Islet precursor cell (in vitro differentiated cells): ENCODE results near the gene TRIM34.
"Not testable (repeated sequence)": the region's sequence is repeated elsewhere in the genome, so short reads cannot be mapped to it uniquely, and the experiment has no call there.

Experiments used
- DNase-seq: peaks from one replicate; pipeline ENCODE4 v3.0.0-alpha.2; 2018

Gene TRIM34

DNA sequence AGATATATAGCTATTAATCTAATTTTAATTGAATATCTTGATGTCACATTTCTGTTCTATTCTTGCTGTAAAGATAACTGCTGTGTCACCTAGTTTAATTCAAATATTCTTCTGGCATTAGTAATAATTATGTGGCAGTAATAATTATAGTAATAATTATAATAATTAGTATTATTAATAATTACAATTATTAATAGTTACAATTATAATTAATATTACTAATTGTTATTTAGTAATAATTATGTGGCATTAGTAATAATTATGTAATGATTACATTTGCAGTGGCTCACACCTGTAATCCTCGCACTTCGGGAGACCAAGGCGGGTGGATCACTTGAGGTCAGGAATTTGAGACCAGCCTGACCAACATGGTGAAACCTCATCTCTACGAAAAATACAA, 61.6 kb downstream of the TRIM34 start:
- no peak for DNase-seq

DNA sequence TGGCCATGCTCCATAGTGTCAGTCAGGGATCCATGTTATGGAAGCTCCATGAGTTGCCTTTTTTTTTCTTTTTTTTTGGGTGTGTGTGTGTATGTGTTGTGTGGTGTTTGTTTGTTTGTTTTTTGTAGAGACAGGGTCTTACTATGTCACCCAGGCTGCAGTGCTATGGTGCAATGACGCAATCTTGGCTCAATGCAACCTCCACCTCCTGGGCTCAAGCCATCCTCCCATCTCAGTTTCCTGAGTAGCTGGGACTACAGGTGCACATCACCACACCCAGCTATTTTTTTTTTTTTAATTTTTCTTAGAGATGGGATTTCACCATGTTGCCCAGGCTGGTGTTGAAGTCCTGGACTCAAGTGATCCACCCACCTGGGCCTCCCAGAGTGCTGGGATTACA, 63.7 kb downstream of the TRIM34 start:
- DNase-seq: no peak

DNA sequence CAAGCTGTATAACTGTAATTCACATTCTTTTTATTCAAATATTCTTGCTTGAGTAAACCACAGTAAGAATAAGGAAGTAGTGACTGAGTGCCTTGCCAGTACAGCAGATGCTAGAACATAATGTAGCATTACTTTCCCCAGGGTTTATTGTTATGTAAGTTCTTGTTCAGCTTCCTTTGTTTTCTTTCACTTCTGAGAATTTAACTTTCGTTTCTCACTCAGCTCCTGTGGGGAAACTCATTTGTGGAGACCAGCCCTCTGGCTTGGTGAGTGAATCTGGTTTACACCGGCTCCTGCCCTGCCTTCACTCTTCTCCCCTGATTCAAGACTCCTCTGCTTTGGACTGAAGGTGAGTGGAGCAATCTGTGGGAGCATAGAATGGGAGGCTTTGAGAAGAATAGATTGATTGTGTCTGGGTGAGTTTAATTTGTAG, 64.8 kb downstream of the TRIM34 start, which contains the start of gene TRIM22:
TSS of gene TRIM22 (plus strand) at position 240 of the 433 bp plus-strand sequence. CDS start 6,443 bp downstream, outside the sequence.
- no peak for DNase-seq

DNA sequence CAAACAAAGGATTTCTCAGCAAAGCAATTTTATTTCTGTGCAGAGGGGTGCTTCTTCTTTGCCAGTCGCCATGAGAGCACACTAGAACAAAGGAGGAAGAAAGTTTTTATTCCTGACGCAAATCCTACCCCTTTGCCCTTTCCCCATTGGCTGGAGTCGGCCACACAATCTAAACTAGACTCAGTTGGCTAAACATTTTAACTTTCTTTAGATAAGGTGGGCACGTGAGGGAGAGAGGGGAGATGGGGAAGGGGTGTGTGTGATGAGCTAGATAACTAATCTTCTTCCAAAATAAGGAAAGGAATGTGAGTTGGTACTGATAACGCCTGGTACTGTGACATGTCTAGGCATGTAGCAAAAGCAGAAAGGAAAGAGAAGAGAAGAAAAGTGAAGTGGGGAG, 65.4 kb downstream of the TRIM34 start:
- DNase-seq: no peak

DNA sequence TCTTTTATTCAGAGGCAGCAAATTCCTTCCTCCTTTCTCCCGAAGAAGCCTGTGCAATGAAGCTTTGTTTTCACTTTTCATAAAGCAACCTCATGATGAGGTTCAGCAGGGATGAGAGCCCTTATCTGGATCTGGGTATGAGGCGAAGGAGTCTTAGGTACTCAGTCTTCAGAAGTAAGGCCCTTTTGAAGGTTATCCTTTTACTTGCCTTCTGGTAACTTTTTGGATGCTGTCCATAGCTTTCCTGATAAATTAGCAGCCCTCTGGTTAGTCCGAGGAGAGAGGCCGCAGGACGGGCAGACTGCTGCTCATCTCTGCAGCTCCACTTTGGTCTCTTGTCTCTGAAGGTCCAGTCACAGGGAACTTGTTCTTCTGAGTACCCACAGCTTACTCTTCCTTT, 65.9 kb downstream of the TRIM34 start:
- no peak for DNase-seq

DNA sequence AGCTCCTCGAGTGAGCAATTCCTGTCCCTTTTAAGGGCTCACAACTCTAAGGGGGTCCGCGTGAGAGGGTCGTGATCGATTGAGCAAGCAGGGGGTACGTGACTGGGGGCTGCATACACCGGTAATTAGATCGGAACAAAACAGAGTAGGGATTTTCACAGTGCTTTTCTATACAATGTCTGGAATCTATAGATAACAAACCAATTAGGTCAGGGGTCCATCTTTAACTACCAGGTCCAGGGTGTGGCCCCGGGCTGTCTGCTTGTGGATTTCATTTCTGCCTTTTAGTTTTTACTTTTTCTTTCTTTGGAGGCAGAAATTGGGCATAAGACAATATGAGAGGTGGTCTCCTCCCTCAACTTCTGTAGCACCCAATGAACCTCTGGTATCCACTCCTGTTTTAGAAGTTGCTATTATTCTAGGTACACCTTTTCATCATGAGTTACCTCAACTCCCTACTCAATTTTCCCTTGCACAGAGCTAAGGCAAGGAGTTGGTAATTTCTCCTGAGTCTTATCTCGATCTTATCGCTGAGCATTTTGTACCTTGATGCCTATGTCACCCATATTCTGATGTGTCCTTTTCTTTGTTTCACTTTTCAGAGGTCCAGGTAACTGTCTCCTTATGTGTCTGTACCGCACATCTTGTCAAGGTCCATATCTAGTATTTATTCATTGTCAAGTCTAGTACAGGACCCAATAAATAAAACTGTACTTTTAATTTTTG, 66.6 kb downstream of the TRIM34 start:
- DNase-seq: not testable (repeated sequence)

DNA sequence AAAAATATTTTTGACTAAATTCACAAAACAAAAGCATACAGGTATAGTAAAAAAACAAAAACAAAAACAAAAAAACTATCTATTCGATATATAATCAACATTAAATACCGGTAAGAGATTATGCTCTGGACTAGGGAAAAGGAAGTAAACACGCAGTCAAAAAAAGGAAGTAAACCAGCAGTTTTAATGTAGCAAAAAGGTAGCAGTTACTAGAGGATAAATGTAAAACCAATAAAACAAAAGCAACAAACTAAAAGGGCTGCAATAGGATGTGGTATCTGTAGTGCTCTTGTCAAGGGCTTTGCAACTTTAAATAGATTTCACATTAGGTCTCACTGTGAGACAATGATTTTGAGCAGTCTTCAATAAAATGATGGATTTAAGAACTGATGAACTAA, 67.2 kb downstream of the TRIM34 start:
- DNase-seq: no peak
